ENCODE data around the gene ABCB8. TPM values are rescaled to one million over a fixed set of nuclear protein-coding genes. Genes with fewer than 3 reads are reported as not detected.

Gene ABCB8
- total and polyA plus RNA-seq, 2 donors (not counting 1 experiment from before 2014, with no cell fraction given) = 41.4 to 69.7 TPM

DNA sequence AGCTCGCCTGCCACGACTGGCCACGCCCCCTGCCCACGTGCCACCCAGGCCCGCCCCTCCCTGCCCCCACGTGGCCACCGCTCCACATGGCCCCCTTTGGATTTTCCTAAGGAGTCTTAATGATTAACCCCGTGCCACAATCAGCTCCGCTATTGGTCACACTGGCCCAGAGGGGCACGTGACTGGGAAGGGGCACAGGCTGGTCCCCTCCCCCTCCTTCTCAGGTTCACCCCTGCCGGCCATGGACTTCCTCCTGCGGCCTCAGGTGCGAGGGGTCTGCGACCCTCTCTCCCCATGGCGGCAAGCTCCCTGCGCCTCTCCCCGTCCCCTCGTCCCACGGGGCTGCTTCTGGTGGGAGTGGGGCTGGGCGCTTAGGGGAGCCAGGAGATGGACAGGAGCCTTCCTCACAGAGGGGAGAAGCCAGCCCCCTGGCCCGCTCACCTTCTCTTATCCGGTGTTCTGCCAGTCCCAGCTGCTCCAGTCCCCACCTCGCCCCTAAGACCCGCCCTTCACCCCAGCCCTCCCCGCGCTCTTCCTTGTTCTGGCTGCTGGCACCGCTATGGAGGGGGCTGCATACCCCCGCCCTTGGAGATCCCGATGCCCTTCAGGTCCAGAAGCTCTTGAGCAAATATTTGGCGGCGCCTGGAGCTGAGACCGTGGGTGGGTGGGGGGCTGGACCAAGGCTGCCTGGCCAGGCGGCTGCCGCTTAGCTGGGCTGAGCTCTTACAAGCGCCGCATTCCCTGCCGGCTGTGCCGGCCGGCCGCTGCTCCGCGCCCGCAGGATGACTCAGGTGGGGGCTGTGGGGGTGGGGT lies 34.4 kb downstream of the ABCB8 start:
- ATAC-seq (ENCODE audit: low read depth) (no peak), DNase-seq (no peak)
- Histone ChIP-seq H4K20me1 (ENCODE audit: control insufficient read depth, insufficient read depth, low read length, poor library complexity, severe bottlenecking) (peaks cover 32% of the 10 kb centered on the region), H3K9ac (ENCODE audit: low read length) (no peak overlapping the region), H3K27ac (ENCODE audit: low read length in 2 of 2) (no peak overlapping the region), H3K4me2 (replicated peaks; ENCODE audit: low read depth, low read length, poor library complexity, severe bottlenecking) (no peak overlapping the region), H3K36me3 (replicated peaks in 1 of 2; ENCODE audit: control extremely low read depth in 1 of 2, control insufficient read depth in 1 of 2, extremely low read depth in 1 of 2, insufficient read depth in 2 of 2, low read length in 1 of 2) (peaks cover 0 to 22% of the 10 kb centered on the region in 2 experiments), H3K4me1 (ENCODE audit: control insufficient read depth in 2 of 2, insufficient read depth in 2 of 2, low read length in 2 of 2) (peaks cover 16 to 30% of the 10 kb centered on the region in 2 donors), H3K79me2 (ENCODE audit: control insufficient read depth, insufficient read depth, low read length) (peaks cover 32% of the 10 kb centered on the region), H3K4me3 (ENCODE audit: control extremely low read depth in 1 of 5, extremely low read depth in 1 of 5, insufficient read depth in 1 of 5, low read depth in 2 of 5, low read length in 4 of 5) (no peak overlapping the region), H3K9me3 (ENCODE audit: control extremely low read depth in 1 of 3, control insufficient read depth in 2 of 3, insufficient read depth in 1 of 3, low read length in 2 of 3) (no peaks in the 10 kb centered on the region), H2AFZ (ENCODE audit: insufficient read depth, low read depth, low read length, poor library complexity, severe bottlenecking) (no peak overlapping the region), H3K27me3 (replicated peaks in 1 of 4; ENCODE audit: control extremely low read depth in 1 of 4, control insufficient read depth in 3 of 4, insufficient read depth in 4 of 4, low read length in 3 of 4) (no peaks in the 10 kb centered on the region)
- Mint-ChIP-seq H3K9me3 (ENCODE audit: insufficient read depth) (no peaks in the 10 kb centered on the region), H3K4me3 (no peak overlapping the region), H3K27me3 (no peaks in the 10 kb centered on the region), H3K4me1 (peaks cover 30% of the 10 kb centered on the region), H3K27ac (no peak overlapping the region)
- intact Hi-C loops (cut with micrococcal nuclease) = no loop called here
- POLR2A ChIA-PET = no interaction called here
- CTCF ChIA-PET = no interaction called here
- WGBS (ENCODE audit: insufficient coverage) = 95% methylated on average over 25 of the region's 43 CpGs
- TF ChIP-seq, protein P1, sequence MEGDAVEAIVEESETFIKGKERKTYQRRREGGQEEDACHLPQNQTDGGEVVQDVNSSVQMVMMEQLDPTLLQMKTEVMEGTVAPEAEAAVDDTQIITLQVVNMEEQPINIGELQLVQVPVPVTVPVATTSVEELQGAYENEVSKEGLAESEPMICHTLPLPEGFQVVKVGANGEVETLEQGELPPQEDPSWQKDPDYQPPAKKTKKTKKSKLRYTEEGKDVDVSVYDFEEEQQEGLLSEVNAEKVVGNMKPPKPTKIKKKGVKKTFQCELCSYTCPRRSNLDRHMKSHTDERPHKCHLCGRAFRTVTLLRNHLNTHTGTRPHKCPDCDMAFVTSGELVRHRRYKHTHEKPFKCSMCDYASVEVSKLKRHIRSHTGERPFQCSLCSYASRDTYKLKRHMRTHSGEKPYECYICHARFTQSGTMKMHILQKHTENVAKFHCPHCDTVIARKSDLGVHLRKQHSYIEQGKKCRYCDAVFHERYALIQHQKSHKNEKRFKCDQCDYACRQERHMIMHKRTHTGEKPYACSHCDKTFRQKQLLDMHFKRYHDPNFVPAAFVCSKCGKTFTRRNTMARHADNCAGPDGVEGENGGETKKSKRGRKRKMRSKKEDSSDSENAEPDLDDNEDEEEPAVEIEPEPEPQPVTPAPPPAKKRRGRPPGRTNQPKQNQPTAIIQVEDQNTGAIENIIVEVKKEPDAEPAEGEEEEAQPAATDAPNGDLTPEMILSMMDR (IDR thresholded peaks at IDR 0.05) = no peak
- no peak for TF ChIP-seq EZH2 (IDR thresholded peaks at IDR 0.05; ENCODE audit: borderline replicate concordance, insufficient read depth, low read depth, low read length, poor library complexity, severe bottlenecking)

DNA sequence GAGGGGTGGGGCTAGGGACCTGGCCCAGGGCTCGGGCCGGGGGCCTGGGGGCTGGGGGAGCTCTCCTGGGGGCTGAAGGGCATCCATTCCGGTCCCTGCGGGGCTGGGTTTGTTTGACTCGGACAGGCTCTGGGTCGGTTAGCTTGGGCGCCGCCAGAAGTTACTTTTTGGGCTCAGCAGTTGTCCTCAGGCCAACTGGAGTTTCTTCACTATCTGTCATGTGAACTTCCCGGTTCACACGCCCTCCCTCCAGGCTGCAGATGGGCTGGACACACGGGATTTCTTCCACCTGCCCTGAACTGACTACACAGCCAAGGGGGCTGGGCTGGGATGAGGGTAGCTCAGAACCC lies 34.9 kb downstream of the ABCB8 start:
- Mint-ChIP-seq H3K4me3 (no peak overlapping the region), H3K4me1 (peaks cover 27% of the 10 kb centered on the region), H3K27me3 (no peaks in the 10 kb centered on the region), H3K27ac (no peak overlapping the region), H3K9me3 (ENCODE audit: insufficient read depth) (no peaks in the 10 kb centered on the region)
- DNase-seq (no peak), ATAC-seq (ENCODE audit: low read depth) (no peak)
- peaks cover 32% of the 10 kb centered on the region for H3K79me2 ChIP-seq (ENCODE audit: control insufficient read depth, insufficient read depth, low read length)
- peaks cover 0 to 27% of the 10 kb centered on the region in 2 experiments for H3K36me3 ChIP-seq (replicated peaks in 1 of 2; ENCODE audit: control extremely low read depth in 1 of 2, control insufficient read depth in 1 of 2, extremely low read depth in 1 of 2, insufficient read depth in 2 of 2, low read length in 1 of 2)
- H2AFZ ChIP-seq (ENCODE audit: insufficient read depth, low read depth, low read length, poor library complexity, severe bottlenecking) = no peak overlapping the region
- H4K20me1 ChIP-seq (ENCODE audit: control insufficient read depth, insufficient read depth, low read length, poor library complexity, severe bottlenecking) = peaks cover 32% of the 10 kb centered on the region
- ChIA-PET CTCF (no interaction called here), POLR2A (no interaction called here)
- H3K9ac ChIP-seq (ENCODE audit: low read length) = no peak overlapping the region
- intact Hi-C loops (cut with micrococcal nuclease) = no loop called here
- no peaks in the 10 kb centered on the region for H3K9me3 ChIP-seq (ENCODE audit: control extremely low read depth in 1 of 3, control insufficient read depth in 2 of 3, insufficient read depth in 1 of 3, low read length in 2 of 3)
- H3K4me1 ChIP-seq (ENCODE audit: control insufficient read depth in 2 of 2, insufficient read depth in 2 of 2, low read length in 2 of 2) = peaks cover 16 to 28% of the 10 kb centered on the region in 2 donors
- H3K27ac ChIP-seq (ENCODE audit: low read length in 2 of 2) = no peak overlapping the region
- H3K4me2 ChIP-seq (replicated peaks; ENCODE audit: low read depth, low read length, poor library complexity, severe bottlenecking) = no peak overlapping the region
- H3K27me3 ChIP-seq (replicated peaks in 1 of 4; ENCODE audit: control extremely low read depth in 1 of 4, control insufficient read depth in 3 of 4, insufficient read depth in 4 of 4, low read length in 3 of 4) = no peaks in the 10 kb centered on the region
- WGBS (ENCODE audit: insufficient coverage) = 98% methylated on average over 7 of the region's 11 CpGs
- no peak overlapping the region for H3K4me3 ChIP-seq (ENCODE audit: control extremely low read depth in 1 of 5, extremely low read depth in 1 of 5, insufficient read depth in 1 of 5, low read depth in 2 of 5, low read length in 4 of 5)
- TF ChIP-seq EZH2 (IDR thresholded peaks at IDR 0.05; ENCODE audit: borderline replicate concordance, insufficient read depth, low read depth, low read length, poor library complexity, severe bottlenecking) = no peak
- TF ChIP-seq, protein P1 (IDR thresholded peaks at IDR 0.05) = no peak
